ENCODE results near the gene USP19.

USP19 gene

GRCh38 chr3:49133226-49133951 lies 12.8 kb upstream of the USP19 start:
- no peak for TF ChIP-seq POLR2AphosphoS5 (IDR thresholded peaks at IDR 0.05; ENCODE audit: low read depth, low read length)
- TF ChIP-seq PAX5 (IDR thresholded peaks at IDR 0.05; ENCODE audit: insufficient read depth, low read length, severe bottlenecking) = no peak
- TF ChIP-seq POLR2A (IDR thresholded peaks at IDR 0.05; ENCODE audit: low read depth, low read length) = no peak
- no peak for TF ChIP-seq SPI1 (IDR thresholded peaks at IDR 0.05; ENCODE audit: low read depth, low read length)
- TF ChIP-seq POU2F2 (IDR thresholded peaks at IDR 0.05; ENCODE audit: low read depth, low read length) = no peak
- TF ChIP-seq TAF1 (IDR thresholded peaks at IDR 0.05; ENCODE audit: low read depth, low read length) = no peak
- FAIRE-seq (no peak), DNase-seq (ENCODE audit: insufficient read length, low spot score) (no peak)

DNA sequence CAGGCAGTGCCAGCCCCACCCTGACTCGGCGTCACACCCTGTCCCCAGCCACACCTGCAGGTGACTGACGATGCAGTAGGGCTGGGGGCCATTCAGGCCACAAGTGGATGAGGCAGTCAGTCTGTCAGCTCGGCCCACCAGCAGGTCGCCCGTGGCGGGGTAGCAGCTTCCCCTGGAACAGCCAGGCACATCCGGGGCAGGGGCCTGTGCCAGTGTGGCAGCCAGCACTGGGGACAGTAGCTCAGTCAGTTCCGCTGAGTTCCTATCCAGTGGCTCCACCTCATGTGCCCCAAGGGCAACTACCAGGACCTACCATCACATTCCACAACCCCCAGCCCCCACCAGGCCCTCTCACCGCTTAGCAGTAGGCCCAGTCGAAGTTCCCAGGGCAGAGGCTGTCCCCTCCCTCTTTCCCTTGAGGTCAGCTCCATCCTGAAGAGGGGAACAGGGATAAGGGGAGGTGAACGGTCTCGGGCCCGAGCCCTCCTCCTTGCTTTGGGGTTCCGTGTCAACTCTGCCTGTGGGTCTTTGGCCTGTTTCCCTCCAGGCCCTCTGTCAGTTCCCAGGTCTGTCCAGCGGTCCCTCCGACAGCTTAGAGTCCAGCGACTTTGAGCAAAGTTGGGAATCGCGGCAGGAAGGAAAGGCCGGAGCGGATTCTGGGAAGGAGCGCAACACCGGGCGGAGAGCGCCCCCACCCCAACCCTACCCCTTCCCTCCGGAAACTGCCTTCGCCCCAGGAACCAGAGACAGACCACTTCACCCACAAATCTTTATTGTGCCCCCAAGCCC lies 12.0 kb upstream of the USP19 start, which contains the start of gene LAMB2:
Gene LAMB2 (minus strand): TSS at position 614 of the 789 bp plus-strand sequence. CDS start 183 bp downstream, at position 431.
- TF ChIP-seq TAF1 (IDR thresholded peaks at IDR 0.05; ENCODE audit: low read depth, low read length) (no peak), POU2F2 (IDR thresholded peaks at IDR 0.05; ENCODE audit: low read depth, low read length) (no peak), POLR2AphosphoS5 (IDR thresholded peaks at IDR 0.05; ENCODE audit: low read depth, low read length) (no peak), SPI1 (IDR thresholded peaks at IDR 0.05; ENCODE audit: low read depth, low read length) (no peak), PAX5 (IDR thresholded peaks at IDR 0.05; ENCODE audit: insufficient read depth, low read length, severe bottlenecking) (no peak), POLR2A (IDR thresholded peaks at IDR 0.05; ENCODE audit: low read depth, low read length) (no peak)
- DNase-seq (ENCODE audit: insufficient read length, low spot score) = no peak
- no peak for FAIRE-seq

- no peak for TF ChIP-seq TAF1 (IDR thresholded peaks at IDR 0.05; ENCODE audit: low read depth, low read length)
- TF ChIP-seq POU2F2 (IDR thresholded peaks at IDR 0.05; ENCODE audit: low read depth, low read length) = no peak
- no peak for TF ChIP-seq POLR2A (IDR thresholded peaks at IDR 0.05; ENCODE audit: low read depth, low read length)
- TF ChIP-seq SPI1 (IDR thresholded peaks at IDR 0.05; ENCODE audit: low read depth, low read length) = no peak
- TF ChIP-seq PAX5 (IDR thresholded peaks at IDR 0.05; ENCODE audit: insufficient read depth, low read length, severe bottlenecking) = no peak
- no peak for TF ChIP-seq POLR2AphosphoS5 (IDR thresholded peaks at IDR 0.05; ENCODE audit: low read depth, low read length)
- DNase-seq (ENCODE audit: insufficient read length, low spot score) = no peak
- no peak for FAIRE-seq
These were observed 11.4 kb upstream of the USP19 start for GRCh38 chr3:49132073-49132436.

DNA sequence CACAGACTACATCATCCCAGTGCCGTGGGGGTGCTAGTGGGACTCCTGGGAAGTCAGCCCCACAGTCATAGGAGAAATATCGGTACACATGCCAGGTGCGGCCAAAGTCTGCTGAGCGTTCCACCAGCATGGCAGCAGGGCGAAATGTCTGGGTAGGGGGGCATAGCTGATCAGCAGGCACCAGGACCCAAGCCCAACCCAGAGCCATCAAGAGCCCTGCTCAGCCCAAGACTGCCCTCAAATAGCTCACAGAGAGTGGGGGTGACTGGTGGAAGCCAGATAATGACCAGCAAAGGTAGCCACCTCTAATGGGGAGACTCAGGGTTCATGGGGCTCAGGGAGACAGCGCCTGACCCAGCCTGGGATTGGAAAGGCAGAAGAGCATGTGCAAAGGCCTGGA lies 11.0 kb upstream of the USP19 start:
- DNase-seq (ENCODE audit: insufficient read length, low spot score) = no peak

GRCh38 chr3:49131040-49131439 lies 10.4 kb upstream of the USP19 start:
- TF ChIP-seq POLR2A (IDR thresholded peaks at IDR 0.05; ENCODE audit: low read depth, low read length) (no peak), SPI1 (IDR thresholded peaks at IDR 0.05; ENCODE audit: low read depth, low read length) (no peak), PAX5 (IDR thresholded peaks at IDR 0.05; ENCODE audit: insufficient read depth, low read length, severe bottlenecking) (no peak), POU2F2 (IDR thresholded peaks at IDR 0.05; ENCODE audit: low read depth, low read length) (no peak), TAF1 (IDR thresholded peaks at IDR 0.05; ENCODE audit: low read depth, low read length) (no peak), POLR2AphosphoS5 (IDR thresholded peaks at IDR 0.05; ENCODE audit: low read depth, low read length) (no peak)
- FAIRE-seq (no peak), DNase-seq (ENCODE audit: insufficient read length, low spot score) (no peak)

More for the DNA sequence above, 11.0 kb upstream of the USP19 start:
- no peak for FAIRE-seq
- no peak for TF ChIP-seq PAX5 (IDR thresholded peaks at IDR 0.05; ENCODE audit: insufficient read depth, low read length, severe bottlenecking)
- TF ChIP-seq SPI1 (IDR thresholded peaks at IDR 0.05; ENCODE audit: low read depth, low read length) = no peak
- no peak for TF ChIP-seq POLR2AphosphoS5 (IDR thresholded peaks at IDR 0.05; ENCODE audit: low read depth, low read length)
- no peak for TF ChIP-seq POLR2A (IDR thresholded peaks at IDR 0.05; ENCODE audit: low read depth, low read length)
- no peak for TF ChIP-seq POU2F2 (IDR thresholded peaks at IDR 0.05; ENCODE audit: low read depth, low read length)
- no peak for TF ChIP-seq TAF1 (IDR thresholded peaks at IDR 0.05; ENCODE audit: low read depth, low read length)

DNA sequence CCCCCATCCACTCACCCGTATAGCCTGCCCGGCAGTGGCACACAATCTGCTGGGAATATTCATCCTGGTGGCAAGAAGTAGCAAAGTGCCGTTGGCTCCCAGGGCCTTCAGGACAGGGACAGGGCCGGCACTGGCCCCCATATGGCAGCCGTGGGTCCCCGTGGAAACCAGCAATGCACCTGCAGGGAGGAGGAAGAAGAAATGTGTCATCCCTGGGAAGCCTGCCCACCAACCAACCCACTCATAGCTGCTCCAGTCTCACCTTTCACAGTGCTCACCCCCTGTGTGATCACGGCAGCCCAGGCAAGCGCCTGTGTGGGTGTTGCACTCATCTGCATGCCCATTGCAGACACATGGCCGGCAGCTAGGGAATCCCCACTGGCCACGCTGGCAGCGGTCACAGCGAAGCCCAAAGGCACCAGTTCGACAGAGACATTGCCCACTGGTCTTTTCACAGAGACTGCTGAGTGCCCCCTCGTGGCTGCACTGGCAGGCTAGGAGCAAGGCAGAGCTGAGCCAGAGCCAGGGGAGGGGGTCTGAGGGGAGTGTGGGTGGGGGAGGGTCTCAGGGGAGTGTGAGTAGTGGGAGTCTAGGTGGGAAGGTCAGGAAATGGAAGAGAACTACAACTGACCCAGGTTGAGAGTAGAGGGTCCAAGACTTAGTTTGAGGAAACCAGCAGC lies 4.5 kb upstream of the USP19 start:
- FAIRE-seq = no peak
- no peak for TF ChIP-seq PAX5 (IDR thresholded peaks at IDR 0.05; ENCODE audit: insufficient read depth, low read length, severe bottlenecking)
- TF ChIP-seq POU2F2 (IDR thresholded peaks at IDR 0.05; ENCODE audit: low read depth, low read length) = no peak
- no peak for DNase-seq (ENCODE audit: insufficient read length, low spot score)

GRCh38 chr3:49124203-49124602 lies 3.6 kb upstream of the USP19 start:
- FAIRE-seq (no peak), DNase-seq (ENCODE audit: insufficient read length, low spot score) (no peak)
- TF ChIP-seq POLR2A (IDR thresholded peaks at IDR 0.05; ENCODE audit: low read depth, low read length) = no peak

DNA sequence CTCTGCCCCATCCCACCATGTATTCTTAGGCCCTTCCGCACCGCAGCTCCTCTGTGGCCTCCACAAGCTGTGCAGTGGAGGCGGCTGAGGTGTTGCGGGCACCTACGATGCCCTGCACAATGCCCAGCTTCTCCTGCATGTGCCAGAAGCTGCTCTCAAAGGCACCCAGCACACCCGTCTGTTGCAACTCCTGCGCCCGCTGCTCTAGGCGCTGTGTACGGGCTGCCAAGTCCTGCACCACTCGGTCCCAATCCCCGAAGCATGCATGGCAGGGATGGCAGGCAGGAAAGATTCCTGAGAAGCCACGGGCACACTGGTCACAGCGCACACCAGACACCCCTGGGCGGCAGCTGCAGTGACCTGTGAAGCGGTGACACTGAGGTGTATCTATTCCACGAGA lies 3.1 kb upstream of the USP19 start:
- no peak for FAIRE-seq
- no peak for DNase-seq (ENCODE audit: insufficient read length, low spot score)
- TF ChIP-seq POU2F2 (IDR thresholded peaks at IDR 0.05; ENCODE audit: low read depth, low read length) = no peak
- TF ChIP-seq PAX5 (IDR thresholded peaks at IDR 0.05; ENCODE audit: insufficient read depth, low read length, severe bottlenecking) = no peak
- TF ChIP-seq TAF1 (IDR thresholded peaks at IDR 0.05; ENCODE audit: low read depth, low read length) = no peak
- no peak for TF ChIP-seq SPI1 (IDR thresholded peaks at IDR 0.05; ENCODE audit: low read depth, low read length)
- TF ChIP-seq POLR2AphosphoS5 (IDR thresholded peaks at IDR 0.05; ENCODE audit: low read depth, low read length) = no peak
- no peak for TF ChIP-seq POLR2A (IDR thresholded peaks at IDR 0.05; ENCODE audit: low read depth, low read length)

DNA sequence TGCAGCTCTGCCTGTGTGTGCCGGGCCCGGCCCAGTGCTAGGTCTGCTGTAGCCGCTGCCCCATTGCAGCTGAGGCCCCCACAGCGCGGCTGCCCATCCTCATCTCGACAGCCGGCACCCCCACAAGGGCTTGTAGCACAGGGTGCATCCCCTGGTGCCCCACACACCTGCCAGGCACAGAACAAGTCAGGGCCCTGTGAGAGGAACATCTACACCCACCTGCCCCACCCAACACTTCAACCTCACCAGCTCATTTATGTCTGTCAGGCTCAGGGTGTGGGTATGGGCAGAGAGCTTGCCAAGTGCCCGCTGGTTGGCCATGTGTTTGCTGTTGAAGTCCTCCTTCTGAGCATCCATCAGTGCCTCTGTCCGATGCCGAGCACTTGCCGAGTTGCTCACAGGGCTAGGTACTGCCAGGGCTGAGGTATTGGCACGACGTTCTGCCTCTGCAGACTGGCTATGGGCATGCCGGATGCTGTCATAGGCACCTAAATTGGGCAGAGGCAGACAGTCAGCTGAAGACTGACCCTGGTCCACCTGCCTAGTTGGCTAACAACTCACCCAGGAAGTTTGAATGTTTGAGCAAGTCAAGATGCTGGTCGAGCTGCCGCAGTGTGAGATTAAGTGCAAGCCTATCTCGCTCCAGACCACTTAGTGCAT lies 2.4 kb upstream of the USP19 start:
- DNase-seq (ENCODE audit: insufficient read length, low spot score) (no peak), FAIRE-seq (no peak)
- TF ChIP-seq POU2F2 (IDR thresholded peaks at IDR 0.05; ENCODE audit: low read depth, low read length) = no peak
- TF ChIP-seq TAF1 (IDR thresholded peaks at IDR 0.05; ENCODE audit: low read depth, low read length) = no peak
- TF ChIP-seq POLR2A (IDR thresholded peaks at IDR 0.05; ENCODE audit: low read depth, low read length) = no peak
- TF ChIP-seq SPI1 (IDR thresholded peaks at IDR 0.05; ENCODE audit: low read depth, low read length) = no peak
- TF ChIP-seq POLR2AphosphoS5 (IDR thresholded peaks at IDR 0.05; ENCODE audit: low read depth, low read length) = no peak
- TF ChIP-seq PAX5 (IDR thresholded peaks at IDR 0.05; ENCODE audit: insufficient read depth, low read length, severe bottlenecking) = no peak
